Lung (tissue), 12 donors: ENCODE measurements around the gene GABRR3. TPM values are rescaled to one million over a fixed set of nuclear protein-coding genes. Genes with fewer than 3 reads are reported as not detected.

Source experiments
- ATAC-seq: fragments of 200-7000 bp; cut with Tn5 transposase; one replicate; pipeline ENCODE4 v1.9.1; 2020; ENCODE audit warnings: moderate number of reproducible peaks; ENCODE audit not compliant: insufficient read depth, low FRiP score
- DNase-seq, 3 donors: peaks; one replicate each; pipeline ENCODE4 v3.0.0-alpha.2; 2013 to 2017
- H3K27ac ChIP-seq, 2 donors: one replicate each; pipeline ENCODE4 v1.5.1; 2013; ENCODE audit warnings: mild to moderate bottlenecking in 2 of 2, moderate library complexity in 2 of 2, control low read depth in 1 of 2, inconsistent platforms in 1 of 2, low read depth in 1 of 2, low read length in 1 of 2
- H3K27me3 ChIP-seq, 3 donors: one replicate each; pipeline ENCODE4 v1.5.1; 2013; ENCODE audit warnings: low read length in 2 of 3; ENCODE audit not compliant: control insufficient read depth in 3 of 3, insufficient read depth in 3 of 3
- H3K36me3 ChIP-seq, 4 donors: one replicate each; pipeline ENCODE4 v1.5.1; 2013; ENCODE audit warnings: low read length in 4 of 4, mild to moderate bottlenecking in 1 of 4, moderate library complexity in 1 of 4; ENCODE audit not compliant: control insufficient read depth in 4 of 4, insufficient read depth in 4 of 4
- H3K4me1 ChIP-seq, 5 donors: one replicate each; pipeline ENCODE4 v1.5.1; 2013; ENCODE audit warnings: low read length in 5 of 5, mild to moderate bottlenecking in 2 of 5, moderate library complexity in 1 of 5; ENCODE audit not compliant: control insufficient read depth in 5 of 5, insufficient read depth in 5 of 5
- H3K4me3 ChIP-seq: one replicate; pipeline ENCODE4 v1.5.1; 2013; ENCODE audit warnings: mild to moderate bottlenecking, control low read depth, moderate library complexity
- H3K9ac ChIP-seq, 2 donors: one replicate each; pipeline ENCODE4 v1.5.1; 2013; ENCODE audit warnings: low read length in 2 of 2, control low read depth in 1 of 2; ENCODE audit not compliant: insufficient read depth in 1 of 2
- H3K9me3 ChIP-seq, 4 donors: one replicate each; pipeline ENCODE4 v1.5.1; 2013; ENCODE audit warnings: low read length in 3 of 4, mild to moderate bottlenecking in 1 of 4, moderate library complexity in 1 of 4; ENCODE audit not compliant: control insufficient read depth in 4 of 4, insufficient read depth in 3 of 4
- WGBS, 2 donors: extraction: QIAGEN DNeasy Blood & Tissue Kit; methylation state at CpG; one replicate each; pipeline ENCODE4 v1.1.7; 2013; 5-methylcytosine and 5-hydroxymethylcytosine counted together
- polyA plus RNA-seq, 2 donors: library from polyadenylated mRNA; stranded (reverse); fragments of 200-250 nt; gene quantifications; one replicate each; pipeline ENCODE4 v1.2.1, GENCODE V29; 2013
- total RNA-seq, 2 donors: library from RNA; depleted of rRNA in 1 of 2; stranded (reverse); fragments of >200 nt in 1 of 2; gene quantifications; one replicate each; pipeline ENCODE4 v1.2.1, GENCODE V29; 2014 to 2021
- TF ChIP-seq, protein P1 (sequence below): IDR thresholded peaks from 2 replicates; pipeline ENCODE4 v1.5.1; 2012; ENCODE audit warnings: mild to moderate bottlenecking; ENCODE audit errors: control extremely low read depth, extremely low read depth
- donor health status: control.
- donor health status: control.
- donor health status: Bipolar disorder and iron deficiency.
- donor health status: healthy.
- donor health status: DM: yes; HTN: yes; CAD: no.

Gene GABRR3
- total and polyA plus RNA-seq, 4 donors: 0.09 TPM; not detected in 3

DNA sequence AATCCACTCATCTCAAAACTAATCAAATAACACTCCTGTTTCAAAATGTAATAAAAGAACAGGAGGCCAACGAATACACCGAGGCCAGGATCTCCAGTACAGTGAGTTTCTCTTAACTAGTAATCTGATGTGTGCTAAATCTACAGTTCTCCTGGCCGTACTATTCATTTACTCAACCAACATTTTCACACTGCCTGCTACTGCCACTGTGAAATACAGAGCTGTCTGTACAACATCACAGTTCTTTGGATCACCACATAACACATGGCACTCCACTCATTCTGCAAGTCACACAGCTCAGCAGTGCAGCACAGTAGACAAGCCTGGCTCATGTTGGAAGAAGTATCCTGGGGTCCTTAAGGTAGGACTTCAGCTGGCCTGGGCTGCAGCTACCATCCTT, 84.8 kb downstream of the GABRR3 start:
- Histone ChIP-seq H3K9ac (no peak overlapping the region), H3K4me1 (peaks cover 0 to 3% (median 0%) of the 10 kb centered on the region in 5 donors), H3K36me3 (peaks cover 22 to 59% (median 41%) of the 10 kb centered on the region in 4 donors), H3K9me3 (no peaks in the 10 kb centered on the region), H3K4me3 (no peak overlapping the region), H3K27me3 (no peaks in the 10 kb centered on the region), H3K27ac (no peak overlapping the region)
- DNase-seq (no peak), ATAC-seq (no peak)
- TF ChIP-seq, protein P1, sequence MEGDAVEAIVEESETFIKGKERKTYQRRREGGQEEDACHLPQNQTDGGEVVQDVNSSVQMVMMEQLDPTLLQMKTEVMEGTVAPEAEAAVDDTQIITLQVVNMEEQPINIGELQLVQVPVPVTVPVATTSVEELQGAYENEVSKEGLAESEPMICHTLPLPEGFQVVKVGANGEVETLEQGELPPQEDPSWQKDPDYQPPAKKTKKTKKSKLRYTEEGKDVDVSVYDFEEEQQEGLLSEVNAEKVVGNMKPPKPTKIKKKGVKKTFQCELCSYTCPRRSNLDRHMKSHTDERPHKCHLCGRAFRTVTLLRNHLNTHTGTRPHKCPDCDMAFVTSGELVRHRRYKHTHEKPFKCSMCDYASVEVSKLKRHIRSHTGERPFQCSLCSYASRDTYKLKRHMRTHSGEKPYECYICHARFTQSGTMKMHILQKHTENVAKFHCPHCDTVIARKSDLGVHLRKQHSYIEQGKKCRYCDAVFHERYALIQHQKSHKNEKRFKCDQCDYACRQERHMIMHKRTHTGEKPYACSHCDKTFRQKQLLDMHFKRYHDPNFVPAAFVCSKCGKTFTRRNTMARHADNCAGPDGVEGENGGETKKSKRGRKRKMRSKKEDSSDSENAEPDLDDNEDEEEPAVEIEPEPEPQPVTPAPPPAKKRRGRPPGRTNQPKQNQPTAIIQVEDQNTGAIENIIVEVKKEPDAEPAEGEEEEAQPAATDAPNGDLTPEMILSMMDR: no peak
- 85 to 93% methylated on average over 3 of the region's 3 CpGs for WGBS, 2 donors

DNA sequence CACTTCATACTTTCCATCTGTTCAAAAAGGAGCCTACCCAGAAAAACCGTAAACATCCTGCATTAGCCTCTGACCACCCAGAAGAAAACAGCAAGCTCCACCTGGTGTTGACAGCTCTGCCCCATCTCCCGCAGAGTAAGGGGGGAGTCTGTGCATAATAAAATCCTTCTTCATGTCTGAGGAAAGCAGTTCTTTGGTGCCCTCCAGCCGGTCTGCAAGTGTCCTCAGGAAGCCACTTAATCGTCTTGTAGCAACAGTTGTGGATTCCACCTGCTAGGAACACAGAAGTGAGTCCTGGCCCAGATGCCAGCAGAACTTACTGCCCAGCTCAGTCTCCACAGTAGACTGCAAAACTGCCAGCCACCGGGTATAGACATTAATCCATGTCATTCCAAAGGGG, 85.4 kb downstream of the GABRR3 start:
- TF ChIP-seq, protein P1: no peak
- DNase-seq (no peak), ATAC-seq (no peak)
- Histone ChIP-seq H3K9me3 (no peaks in the 10 kb centered on the region), H3K9ac (no peak overlapping the region), H3K4me3 (no peak overlapping the region), H3K4me1 (peaks cover 0 to 3% (median 0%) of the 10 kb centered on the region in 5 donors), H3K27me3 (no peaks in the 10 kb centered on the region), H3K36me3 (peaks cover 25 to 63% (median 40%) of the 10 kb centered on the region in 4 donors), H3K27ac (no peak overlapping the region)
- WGBS, 2 donors: 76 to 79% methylated on average over 5 of the region's 5 CpGs

DNA sequence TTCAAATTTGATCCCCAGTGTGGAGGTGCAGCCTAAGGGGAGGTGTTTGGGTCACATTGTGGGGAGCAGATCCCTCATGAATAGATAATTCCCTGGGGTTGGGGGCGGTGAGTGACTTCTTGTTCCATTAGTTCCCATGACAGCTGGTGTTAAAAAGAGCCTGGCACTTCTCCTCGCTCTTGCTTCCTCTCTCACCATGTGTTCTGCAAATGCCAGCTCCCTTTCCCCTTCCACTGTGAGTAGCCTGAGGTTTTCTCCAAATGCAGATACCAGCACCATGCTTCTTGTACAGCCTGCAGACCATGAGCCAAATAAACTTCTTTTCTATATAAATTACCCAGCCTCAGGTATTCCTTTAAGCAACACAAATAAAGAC, 86.0 kb downstream of the GABRR3 start:
- H3K9me3 ChIP-seq: no peaks in the 10 kb centered on the region
- H3K4me1 ChIP-seq: peaks cover 0 to 3% (median 0%) of the 10 kb centered on the region in 5 donors
- no peaks in the 10 kb centered on the region for H3K27me3 ChIP-seq
- DNase-seq: no peak
- H3K9ac ChIP-seq: no peak overlapping the region
- TF ChIP-seq, protein P1: no peak
- WGBS, 2 donors: 92 to 100% methylated on average over 2 of the region's 2 CpGs
- no peak overlapping the region for H3K4me3 ChIP-seq
- ATAC-seq: no peak
- H3K36me3 ChIP-seq: peaks cover 25 to 61% (median 36%) of the 10 kb centered on the region in 4 donors
- no peak overlapping the region for H3K27ac ChIP-seq
